ENCODE data around the gene CDK5RAP2.

- TF ChIP-seq CTCF (IDR thresholded peaks at IDR 0.05 in 4 of 5, conservative IDR thresholded peaks at IDR 0.05 in 1 of 5) (no peak), POLR2A (IDR thresholded peaks at IDR 0.05) (no peak)
Measured at GRCh38 chr9:120446671-120447070, 133.3 kb downstream of the CDK5RAP2 start.
